HG02884 (cell line): ENCODE measurements around the gene PAQR5.

Experiments
- ATAC-seq: cut with Tn5 transposase; IDR thresholded peaks from one replicate; pipeline ENCODE4 v1.9.1; 2021; ENCODE audit warnings: mild to moderate bottlenecking, moderate library complexity; ENCODE audit not compliant: unreplicated experiment

The PAQR5 gene

DNA sequence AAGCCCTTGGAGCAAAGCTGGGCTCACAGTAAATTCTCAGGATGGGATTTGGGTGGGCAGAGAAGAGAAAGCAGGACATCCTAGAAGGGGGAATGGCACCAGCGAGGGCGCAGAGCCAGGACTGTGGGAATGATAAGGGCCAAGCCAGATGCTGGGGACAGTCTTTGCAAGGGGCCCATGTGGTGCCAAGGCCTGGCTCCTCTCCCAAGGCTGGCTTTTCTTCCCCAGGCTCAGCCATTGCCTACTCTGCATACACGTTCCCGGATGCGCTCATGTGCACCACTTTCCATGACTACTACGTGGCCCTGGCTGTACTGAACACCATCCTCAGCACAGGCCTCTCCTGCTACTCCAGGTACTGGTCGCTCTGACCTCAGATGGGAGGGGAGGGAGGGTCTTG is 90.7 kb downstream of the PAQR5 start:
- no peak for ATAC-seq

DNA sequence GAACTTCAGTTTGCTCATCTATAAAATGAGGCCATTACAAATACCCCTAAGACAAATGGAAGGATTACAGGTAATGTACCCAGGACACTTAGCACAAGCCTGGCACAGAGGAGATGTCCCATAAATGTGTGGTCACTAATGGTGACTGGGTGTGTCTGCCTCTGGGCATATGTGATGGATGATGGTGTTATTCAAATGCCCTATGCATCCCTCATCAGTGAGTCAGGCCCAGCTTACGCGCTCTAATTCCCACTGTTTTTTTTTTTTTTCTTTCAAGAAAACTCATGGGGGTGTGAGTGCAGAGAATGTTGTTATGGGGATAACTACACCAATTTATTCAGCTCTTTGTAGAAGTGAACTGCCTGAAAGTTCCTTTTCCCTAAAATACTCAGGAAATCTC is 91.9 kb downstream of the PAQR5 start:
- ATAC-seq: no peak

DNA sequence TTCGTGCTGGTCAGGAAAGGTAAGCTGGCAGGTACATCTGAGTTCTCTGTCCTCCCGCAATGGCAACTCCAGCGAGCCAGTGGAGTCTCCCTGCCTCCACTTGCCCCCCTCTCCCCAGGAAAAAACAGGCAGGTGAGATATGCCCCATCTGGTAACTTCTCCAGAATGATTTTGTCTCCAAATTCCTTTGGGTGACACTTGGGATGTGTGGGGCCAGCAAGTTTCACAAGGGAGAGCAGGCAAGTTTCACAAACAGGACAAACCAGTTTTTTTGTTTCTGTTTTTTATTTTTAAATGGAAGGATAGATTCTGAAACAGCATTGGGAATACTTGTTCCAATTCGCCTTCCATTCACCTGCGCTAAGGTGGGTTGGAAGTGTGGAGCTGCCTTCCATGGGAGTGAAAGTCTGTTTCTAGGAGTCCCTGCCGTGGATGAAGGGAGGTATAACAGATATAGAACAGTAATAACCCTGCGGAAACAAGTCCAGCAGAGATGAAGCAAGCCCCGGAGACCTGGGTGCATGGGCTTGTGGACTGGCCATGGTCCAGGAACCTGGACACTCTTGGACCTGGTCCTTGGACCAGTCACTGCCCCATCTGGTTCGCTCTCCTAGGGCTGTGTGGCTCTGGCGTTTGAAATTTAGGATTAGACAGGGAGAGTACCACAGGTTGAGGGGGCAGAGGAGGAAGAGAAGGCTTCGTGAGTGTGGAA is 92.5 kb downstream of the PAQR5 start:
- ATAC-seq: no peak

DNA sequence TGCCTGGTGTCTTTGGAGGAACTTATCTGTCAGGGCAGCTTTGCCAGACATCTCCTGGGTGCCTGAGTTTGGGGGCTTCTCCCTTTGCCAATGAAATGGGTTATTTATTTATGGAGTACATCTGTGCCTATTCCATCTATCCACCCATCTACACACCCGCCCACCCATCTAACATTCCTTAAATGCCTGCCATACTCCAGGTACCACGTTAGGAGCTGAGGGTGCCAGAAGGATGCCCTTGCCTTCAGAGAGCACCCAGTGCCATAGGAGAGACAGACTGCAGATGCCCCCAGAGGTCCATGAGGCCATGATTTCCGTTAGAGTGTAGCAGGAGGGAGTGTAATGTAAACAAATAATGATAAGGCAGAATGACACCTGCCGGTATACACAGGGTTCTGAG is 93.6 kb downstream of the PAQR5 start:
- ATAC-seq: no peak

DNA sequence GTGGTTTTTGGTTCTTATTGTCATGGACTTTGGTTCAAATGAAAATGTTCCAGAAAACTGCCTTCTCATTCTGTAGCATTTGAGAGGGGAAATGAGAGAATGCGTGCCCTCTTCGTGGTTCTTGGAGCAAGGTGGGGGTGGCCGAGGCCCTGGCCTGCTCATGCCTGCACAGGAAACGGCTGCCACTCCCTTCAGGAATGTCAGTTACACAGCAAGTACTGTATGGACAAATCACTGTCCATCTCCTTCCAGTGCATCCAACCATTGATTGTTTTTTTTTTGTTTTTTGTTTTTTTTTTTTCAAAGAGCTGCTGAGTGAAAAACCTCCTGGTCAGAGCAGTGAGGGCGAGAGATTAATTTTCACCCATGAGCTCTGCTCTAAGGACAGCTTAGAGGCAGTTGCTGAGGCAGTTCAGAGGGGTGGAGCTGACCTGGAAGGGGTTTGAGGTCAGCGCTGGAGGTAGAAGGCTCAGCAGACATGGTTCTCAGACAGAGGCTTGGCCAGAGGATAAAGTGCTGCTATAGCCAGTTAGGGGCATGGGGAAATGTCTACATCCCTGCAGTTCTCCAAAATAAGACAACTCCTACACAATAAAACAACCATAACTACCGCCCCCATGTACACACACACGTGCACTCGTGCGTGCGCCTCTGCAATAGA is 95.2 kb downstream of the PAQR5 start:
- no peak for ATAC-seq

DNA sequence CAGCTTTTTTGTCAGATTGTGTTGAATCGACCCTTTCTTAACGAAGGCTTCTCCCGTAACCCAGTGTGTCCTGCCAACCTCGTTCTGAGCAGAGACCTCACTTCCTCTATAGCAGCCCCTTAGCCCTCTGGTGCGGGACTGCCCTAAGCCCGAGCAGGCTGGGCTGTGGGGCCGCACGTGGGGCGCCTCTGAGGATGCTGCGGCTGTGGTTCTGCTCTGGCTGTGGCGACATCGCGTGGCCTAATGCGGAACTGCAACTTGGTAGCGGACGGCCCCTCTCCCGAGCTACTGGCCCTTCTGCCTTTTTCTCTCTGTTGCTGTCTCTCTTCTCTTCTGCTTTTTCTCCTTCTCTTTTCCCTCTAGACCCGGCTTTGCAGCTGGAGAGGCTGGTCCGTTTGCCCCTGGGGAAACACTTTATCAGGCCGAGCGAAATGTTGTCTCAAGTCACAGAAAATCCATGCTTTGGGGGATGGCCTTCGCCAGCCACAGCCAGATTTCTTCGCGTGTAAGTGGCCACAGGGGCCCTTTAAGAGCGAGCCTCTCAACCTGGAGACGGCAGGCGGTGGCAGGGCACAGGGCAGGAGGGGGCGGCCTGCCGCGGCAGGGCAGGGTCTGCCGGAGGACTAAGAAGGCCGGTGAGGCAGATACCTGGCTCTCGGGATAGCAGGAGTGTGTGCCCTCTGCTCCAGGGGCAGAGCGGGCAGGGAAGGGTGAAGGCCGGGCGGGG is 96.0 kb downstream of the PAQR5 start:
- ATAC-seq: no peak

DNA sequence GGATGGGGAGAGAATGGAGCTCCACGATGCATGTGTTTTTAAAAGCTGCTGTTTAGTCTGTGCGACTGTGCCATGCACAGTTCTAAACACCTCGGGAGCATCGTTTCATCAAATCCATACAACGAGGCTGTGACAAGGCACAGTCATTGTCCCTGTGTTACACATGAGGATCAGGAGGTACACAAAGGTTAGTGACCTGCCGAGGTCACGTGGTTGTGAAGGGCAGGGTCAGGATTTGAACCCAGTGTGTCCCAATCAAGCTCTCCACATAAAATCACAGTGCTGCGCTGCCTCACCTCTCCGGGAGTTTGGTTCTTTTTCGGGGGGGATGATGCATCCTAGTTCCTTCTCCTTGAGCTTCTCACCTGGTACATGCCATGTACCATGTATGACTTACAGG is 96.7 kb downstream of the PAQR5 start:
- ATAC-seq: no peak

DNA sequence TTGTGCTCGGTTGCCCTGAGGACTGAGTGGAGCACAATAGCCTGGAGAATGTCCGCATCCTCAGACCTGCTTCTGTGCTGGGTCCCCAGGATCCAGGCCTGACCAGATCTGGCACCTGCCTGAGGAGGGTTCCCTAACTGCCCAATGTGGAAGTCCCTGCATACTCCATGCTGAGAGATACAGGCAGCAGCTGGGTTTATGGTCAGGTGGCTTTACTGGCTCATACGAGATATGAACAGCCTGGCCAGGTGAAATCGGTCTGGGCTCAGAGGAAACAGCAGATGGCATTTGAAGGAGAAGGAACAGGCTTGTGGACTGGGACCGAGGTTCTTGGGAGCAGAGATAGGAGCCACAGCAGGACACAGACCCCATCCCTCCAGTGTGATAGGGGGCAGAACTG is 97.3 kb downstream of the PAQR5 start:
- ATAC-seq: no peak

DNA sequence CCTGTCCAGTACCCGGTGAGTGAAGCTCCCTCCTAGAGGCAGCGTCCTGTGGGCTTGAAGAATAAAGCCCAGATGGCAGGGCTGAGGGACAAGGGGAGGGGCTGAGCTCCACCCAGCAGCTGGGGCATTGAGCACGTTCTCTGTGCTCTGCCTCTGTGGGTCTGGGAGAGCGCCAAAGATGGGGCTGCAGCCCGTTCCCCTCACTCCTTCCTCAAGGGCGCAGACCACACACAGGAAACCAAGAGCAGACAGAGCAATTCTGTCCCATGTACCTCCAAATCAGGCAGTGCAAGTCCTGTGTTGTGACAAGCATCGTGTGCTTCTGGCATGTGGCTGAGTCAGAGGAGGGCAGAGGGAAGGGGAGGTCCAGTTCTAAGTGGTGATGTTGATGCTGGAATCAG is 99.8 kb downstream of the PAQR5 start:
- ATAC-seq: no peak

DNA sequence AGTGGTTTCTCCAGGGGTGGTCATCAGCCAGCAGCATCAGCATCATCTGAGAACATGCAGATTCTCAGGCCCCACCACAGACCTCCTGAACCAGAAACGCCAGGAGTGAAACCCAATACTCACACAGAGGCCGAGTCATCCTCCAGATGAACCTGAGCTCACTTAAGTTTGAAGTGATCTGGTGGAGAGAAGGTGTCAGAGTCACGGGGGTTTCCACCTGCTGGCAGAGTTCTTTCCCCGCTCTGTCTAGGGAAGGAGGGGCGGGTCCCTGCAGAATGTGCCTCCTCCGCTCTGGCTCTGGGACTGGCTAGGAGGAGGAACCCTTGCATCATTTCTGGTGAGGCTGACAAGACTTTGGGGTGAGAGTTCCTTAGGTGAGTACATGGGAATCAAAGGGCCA is 102.1 kb downstream of the PAQR5 start:
- no peak for ATAC-seq

DNA sequence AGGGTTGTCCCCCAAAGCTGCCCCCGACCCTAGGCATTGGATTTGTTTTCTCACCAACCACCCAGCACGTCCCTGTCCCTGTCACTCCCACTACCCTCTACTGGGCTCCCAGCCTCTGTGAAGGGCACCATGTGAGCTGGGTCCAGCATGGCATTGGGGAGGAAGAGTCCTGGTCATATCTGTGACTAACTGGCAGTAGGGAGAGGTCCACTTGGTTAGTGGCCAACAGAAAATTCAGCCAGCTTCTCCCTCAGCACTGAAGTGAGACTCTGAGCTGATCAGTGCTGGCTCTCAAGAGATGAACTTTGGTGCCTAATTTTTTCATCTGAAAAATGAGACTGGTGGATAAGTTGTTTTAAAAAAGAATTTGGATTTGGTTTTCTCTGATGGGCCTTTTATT is 104.1 kb downstream of the PAQR5 start:
- no peak for ATAC-seq

DNA sequence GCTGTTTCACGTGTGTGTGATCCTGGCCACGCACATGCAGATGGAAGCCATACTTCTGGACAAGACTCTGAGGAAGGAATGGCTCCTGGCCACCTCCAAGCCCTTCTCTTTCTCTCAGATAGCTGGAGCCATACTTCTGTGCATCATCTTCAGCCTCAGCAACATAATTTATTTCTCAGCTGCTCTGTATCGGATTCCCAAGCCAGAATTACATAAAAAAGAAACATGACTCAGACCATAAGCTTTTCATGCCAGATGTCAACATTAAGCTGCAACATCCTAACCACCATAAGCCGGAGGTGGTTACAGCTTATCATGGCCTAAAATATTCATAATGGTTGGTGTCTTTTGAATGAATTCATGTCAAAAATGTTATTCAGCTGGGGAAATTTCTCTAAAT is 104.9 kb downstream of the PAQR5 start:
- no peak for ATAC-seq

DNA sequence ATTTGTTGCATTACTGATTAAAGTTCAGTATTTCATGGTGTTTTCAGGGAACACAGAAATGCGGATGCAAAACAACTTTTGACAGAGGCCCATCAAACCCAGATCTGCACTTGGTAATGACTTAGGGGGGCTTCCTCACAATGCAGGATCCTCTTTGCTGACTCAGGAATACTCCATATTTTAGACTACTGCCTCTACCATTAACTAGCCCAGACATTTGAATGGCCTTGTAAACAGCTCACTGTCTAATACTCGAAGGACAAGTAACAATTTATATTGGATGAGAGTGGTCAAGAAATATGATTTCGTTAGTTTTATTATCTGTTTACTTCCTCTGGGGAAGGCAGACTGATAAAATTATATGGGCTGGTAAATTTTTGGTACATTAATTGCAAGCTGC is 106.4 kb downstream of the PAQR5 start:
- ATAC-seq: no peak

DNA sequence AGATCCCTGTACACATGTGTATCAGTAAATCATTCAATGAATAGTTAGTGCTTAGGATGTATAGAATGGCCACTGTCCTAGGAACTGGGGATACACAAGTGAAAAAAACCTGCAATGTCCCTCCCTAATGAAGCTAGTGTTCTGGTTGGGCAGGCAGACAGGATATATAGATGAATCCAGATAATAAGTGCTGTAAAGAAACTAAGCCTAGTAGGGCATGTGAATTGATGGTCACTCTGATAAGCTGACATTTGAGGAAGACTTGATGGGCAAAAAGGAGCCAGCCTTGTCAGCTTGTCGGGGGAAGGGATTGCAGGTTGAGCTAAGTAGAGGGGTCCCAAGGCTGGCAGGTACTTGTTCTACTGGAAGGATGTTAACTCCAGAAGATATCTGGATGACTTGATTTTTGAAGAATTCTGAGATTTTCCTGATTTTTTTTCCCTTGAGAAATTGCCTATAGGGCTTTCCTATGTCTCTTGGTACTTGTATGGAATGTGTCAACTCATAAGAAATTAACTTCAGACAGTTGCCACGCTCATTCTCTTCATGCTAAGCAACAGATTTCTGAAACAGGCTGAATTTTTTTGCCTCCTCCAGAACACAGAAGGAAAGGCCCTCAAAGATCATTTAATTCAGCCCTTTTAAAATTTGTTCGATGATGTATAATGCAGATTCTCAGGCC is 109.1 kb downstream of the PAQR5 start:
- ATAC-seq: no peak

DNA sequence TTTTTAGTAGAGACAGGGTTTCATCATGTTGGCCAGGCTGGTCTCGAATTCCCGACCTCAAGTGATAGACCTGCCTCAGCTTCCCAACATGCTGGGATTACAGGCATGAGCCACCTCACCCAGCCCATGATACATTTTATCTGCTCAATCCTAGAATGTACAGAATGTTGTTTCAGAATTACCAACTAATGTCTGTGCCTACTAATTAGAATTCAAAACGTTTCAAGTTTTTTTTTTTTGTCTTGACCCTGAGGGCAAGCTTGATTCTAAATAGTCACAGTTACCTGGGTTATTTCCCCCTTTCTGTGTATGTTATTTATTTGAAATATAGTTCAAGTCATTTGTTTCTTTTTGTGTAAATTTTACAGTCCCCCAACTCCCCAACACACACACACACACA is 110.1 kb downstream of the PAQR5 start:
- ATAC-seq: no peak

DNA sequence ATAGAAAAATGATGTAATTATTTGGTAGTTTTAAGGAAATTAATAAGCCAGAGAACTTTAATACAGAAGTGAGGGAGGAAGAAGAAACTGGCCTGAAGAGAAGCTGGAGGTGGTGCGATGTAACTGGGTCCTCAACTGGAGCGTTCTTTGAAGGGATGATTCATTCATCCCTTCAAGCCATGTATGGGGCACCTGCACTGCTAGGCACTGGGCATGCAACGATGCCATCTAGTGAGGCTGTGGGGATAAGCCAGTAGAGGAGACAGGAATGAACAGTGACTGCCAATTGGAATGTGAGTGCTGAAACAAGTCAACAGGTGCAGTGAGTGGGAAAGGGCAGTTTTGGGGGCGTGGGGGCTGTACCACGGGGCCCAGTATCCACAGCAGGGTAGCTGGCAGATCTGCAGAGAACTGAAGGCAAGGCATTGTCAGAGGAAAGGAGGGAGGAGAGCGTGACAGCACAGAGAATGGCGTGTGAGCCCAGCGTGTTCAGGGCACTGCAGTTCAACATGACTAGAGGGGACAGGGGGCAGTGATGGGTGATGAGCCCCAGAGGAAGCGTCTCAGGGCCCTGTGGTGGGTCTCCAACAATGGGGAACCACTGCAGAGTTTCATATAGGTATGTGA is 111.6 kb downstream of the PAQR5 start:
- ATAC-seq: no peak

DNA sequence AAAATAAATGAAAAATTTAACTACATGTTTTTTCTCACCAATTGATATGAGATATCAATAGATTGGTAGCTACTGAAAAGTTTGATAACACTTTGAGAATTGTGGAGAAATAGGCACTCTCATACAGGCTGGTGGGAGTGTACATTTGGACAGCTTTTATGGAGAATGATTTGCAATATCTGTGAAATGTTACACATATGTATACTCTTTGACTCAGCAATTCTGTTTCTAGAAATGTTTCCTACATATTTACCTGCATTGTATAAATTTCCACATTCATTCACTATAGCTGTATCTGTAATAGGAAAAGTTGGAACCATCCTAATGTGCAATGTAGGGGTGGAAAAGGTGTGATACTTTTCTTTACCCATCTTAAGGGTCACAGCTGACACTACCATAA is 113.6 kb downstream of the PAQR5 start:
- no peak for ATAC-seq

DNA sequence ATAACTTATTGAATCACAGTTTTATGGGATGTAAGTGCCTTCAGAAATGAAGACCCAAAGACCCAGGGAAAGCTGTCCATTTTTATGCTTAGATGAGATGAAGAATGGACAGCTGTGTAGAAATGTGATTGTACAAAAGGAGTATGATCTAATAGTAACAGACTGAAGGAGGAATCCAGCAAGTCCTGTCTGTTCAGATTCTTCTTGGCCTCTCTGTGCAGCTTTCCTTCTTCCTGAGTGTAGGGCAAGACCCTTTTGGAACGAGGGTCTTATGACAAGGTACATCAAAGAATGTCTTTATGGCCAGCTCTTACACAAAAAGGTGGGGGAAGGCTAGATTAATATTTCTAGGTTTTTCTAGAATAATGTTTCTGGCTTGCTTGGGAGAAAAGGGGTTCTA is 114.0 kb downstream of the PAQR5 start:
- no peak for ATAC-seq

DNA sequence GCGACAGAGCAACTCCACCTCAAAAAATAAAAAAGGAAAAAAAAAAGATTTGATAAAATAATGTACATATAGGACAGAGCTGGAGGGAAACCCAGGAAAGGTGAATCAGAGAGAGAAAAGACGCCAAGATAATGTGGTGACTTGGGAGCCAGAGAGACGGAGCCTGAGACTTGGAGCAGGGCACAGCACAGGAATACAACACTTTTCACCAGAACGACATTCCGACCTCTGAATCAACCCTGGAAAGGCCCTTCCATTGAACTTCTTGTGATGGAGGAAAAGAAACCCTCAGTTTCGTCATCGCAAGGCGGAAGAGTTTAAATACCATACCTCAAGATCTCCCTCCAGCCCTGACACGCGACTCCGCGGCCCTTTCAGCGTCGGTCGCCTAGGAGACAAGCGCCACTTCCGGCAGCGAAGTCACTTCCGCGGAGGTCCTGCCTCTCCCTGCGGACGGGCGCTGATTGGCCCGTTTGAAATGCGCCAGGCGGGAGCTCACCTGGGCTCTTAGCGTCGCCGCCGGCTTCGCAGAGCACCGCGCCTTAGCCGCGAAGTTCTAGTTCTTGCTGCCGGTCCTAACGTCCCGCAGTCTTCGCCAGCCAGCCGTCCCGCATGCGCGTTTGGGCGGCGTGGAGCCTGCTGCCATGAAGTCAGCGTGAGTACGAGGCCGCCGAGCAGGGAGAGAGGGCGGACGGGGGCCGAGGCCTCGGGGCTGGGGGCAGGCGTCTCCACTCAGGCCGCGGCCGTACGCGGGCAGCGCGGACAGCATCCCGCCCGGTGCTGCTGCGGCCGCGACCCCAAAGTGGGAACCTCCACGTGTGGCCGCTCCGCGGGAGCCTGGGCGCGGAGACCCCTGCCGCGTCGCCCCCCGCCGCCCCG is 115.3 kb downstream of the PAQR5 start, which contains the start of gene KIF23:
Gene KIF23 (plus strand): TSS at position 528 of the 879 bp plus-strand sequence. CDS start 117 bp downstream, at position 645.
- ATAC-seq: peak; percentile 93

DNA sequence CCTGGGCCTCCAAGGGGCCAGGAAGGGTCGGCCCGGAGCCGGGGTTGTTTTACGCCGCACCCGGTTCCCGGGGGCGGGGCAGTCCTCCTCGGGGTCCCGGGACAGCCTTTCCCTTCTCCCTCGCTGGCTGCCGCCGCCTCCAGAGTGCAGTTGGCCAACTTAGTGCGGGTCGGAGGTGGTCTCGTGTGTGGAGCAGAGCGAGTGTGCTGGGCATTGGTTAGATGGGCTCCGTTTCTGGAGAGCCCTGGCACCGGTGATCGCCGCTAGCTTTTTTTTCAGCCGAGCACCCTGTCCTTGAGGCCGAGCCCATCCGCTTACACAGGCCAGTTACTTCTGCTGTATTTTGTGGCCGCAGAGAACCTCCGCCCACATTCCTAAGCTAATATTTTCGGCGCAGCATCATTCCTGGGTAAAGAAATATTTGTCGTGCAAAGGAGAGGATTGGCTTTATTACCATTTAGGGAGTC is 116.0 kb downstream of the PAQR5 start:
- ATAC-seq: peak; percentile 29
